ENCODE measurements around the gene UROC1. TPM values are rescaled to one million over a fixed set of nuclear protein-coding genes. Genes with fewer than 3 reads are reported as not detected.

UROC1 gene
- total RNA-seq, 1 experiment from 2014 or later, result not detected

- no peak overlapping the region for H2BK20ac ChIP-seq (ENCODE audit: low read depth, low read length, poor library complexity, severe bottlenecking)
- H3K27ac ChIP-seq (ENCODE audit: insufficient read length, low read depth, low read length), result no peak overlapping the region
- no peak overlapping the region for H4K91ac ChIP-seq (ENCODE audit: insufficient read length, low read depth, low read length)
- H3K14ac ChIP-seq (ENCODE audit: insufficient read depth, low read length), result no peak overlapping the region; the same call in 1 of the 2 replicates
- H2AFZ ChIP-seq (ENCODE audit: low read length), result no peak overlapping the region
- H3K27me3 Mint-ChIP-seq (ENCODE audit: low read depth), result peaks cover 2% of the 10 kb centered on the region; the same call in 1 of the 2 replicates
- no peak overlapping the region for H3K18ac ChIP-seq (ENCODE audit: insufficient read length, low read depth, low read length)
- no peak overlapping the region for H3K56ac ChIP-seq (ENCODE audit: insufficient read length, low read depth, low read length)
- no peak overlapping the region for H3T11ph ChIP-seq (ENCODE audit: low read length)
- no peak overlapping the region for H3K4me3 Mint-ChIP-seq
- no peak overlapping the region for H2BK120ac ChIP-seq (ENCODE audit: low read depth, low read length, poor library complexity, severe bottlenecking)
- H3K9me3 Mint-ChIP-seq, result no peaks in the 10 kb centered on the region
- no peak overlapping the region for H3K23ac ChIP-seq (ENCODE audit: insufficient read length, low read depth, low read length)
- no peaks in the 10 kb centered on the region for H3K9me3 ChIP-seq (ENCODE audit: control insufficient read depth, low read depth, low read length)
- no peak overlapping the region for H4K8ac ChIP-seq (replicated peaks; ENCODE audit: insufficient read length, low read depth, low read length)
- peaks cover 0 to 31% (median 20%) of the 10 kb centered on the region in 3 experiments; a peak in 5 of 7 replicates for H3K36me3 Mint-ChIP-seq (ENCODE audit: insufficient read depth in 1 of 3, low read depth in 3 of 3)
- no peak overlapping the region for H2BK5ac ChIP-seq (ENCODE audit: insufficient read length, low read length)
- TF ChIP-seq, protein P1, sequence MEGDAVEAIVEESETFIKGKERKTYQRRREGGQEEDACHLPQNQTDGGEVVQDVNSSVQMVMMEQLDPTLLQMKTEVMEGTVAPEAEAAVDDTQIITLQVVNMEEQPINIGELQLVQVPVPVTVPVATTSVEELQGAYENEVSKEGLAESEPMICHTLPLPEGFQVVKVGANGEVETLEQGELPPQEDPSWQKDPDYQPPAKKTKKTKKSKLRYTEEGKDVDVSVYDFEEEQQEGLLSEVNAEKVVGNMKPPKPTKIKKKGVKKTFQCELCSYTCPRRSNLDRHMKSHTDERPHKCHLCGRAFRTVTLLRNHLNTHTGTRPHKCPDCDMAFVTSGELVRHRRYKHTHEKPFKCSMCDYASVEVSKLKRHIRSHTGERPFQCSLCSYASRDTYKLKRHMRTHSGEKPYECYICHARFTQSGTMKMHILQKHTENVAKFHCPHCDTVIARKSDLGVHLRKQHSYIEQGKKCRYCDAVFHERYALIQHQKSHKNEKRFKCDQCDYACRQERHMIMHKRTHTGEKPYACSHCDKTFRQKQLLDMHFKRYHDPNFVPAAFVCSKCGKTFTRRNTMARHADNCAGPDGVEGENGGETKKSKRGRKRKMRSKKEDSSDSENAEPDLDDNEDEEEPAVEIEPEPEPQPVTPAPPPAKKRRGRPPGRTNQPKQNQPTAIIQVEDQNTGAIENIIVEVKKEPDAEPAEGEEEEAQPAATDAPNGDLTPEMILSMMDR (conservative IDR thresholded peaks at IDR 0.05), result no peak
- no peaks in the 10 kb centered on the region for H3K79me2 ChIP-seq (ENCODE audit: insufficient read depth, low read length)
- H3K27ac Mint-ChIP-seq, result peak overlapping the region in 2 of 3 experiments; percentile 15 to 58; a peak in 3 of 7 replicates
- H3K23me2 ChIP-seq (ENCODE audit: insufficient read length, low read depth, low read length, poor library complexity, severe bottlenecking), result no peaks in the 10 kb centered on the region
- H4K5ac ChIP-seq (ENCODE audit: insufficient read length, low read depth, low read length), result no peak overlapping the region
- H2AK5ac ChIP-seq (ENCODE audit: insufficient read length, low read length), result no peak overlapping the region
- H4K20me1 ChIP-seq (ENCODE audit: control insufficient read depth, insufficient read depth, insufficient read length), result no peaks in the 10 kb centered on the region
- H3K79me1 ChIP-seq (ENCODE audit: insufficient read depth, low read depth, low read length, poor library complexity, severe bottlenecking), result no peaks in the 10 kb centered on the region
- H3K27me3 ChIP-seq (ENCODE audit: insufficient read depth, low read length), result no peaks in the 10 kb centered on the region
- H3K4me1 ChIP-seq (ENCODE audit: insufficient read depth, low read length), result no peaks in the 10 kb centered on the region
- H3K4me1 Mint-ChIP-seq, result peaks cover 21 to 34% of the 10 kb centered on the region in 2 experiments
- WGBS (ENCODE audit: extremely low coverage, insufficient read length, low lambda C conversion rate), result no CpG with 5 or more reads among the region's 9 CpGs
- no peak for DNase-seq
- no peak overlapping the region for H3K4me2 ChIP-seq (ENCODE audit: insufficient read depth, insufficient read length, low read length)
- H3K9ac ChIP-seq (ENCODE audit: extremely low read depth, insufficient read length, low read length), result no peak overlapping the region
- no peak overlapping the region for H2BK15ac ChIP-seq (ENCODE audit: low read depth, low read length)
- H3K4ac ChIP-seq (ENCODE audit: low read depth, low read length), result no peak overlapping the region
- no peak overlapping the region for H2BK12ac ChIP-seq (ENCODE audit: insufficient read length, low read depth, low read length)
Measured at GRCh38 chr3:126440709-126440995, 76.9 kb downstream of the UROC1 start.
